GM21367 (cell line): ENCODE results near the gene SDE2.
"Not testable (repeated sequence)": the region's sequence is repeated elsewhere in the genome, so short reads cannot be mapped to it uniquely, and the experiment has no call there.

ENCODE experiments used
- ATAC-seq: cut with Tn5 transposase; IDR thresholded peaks from one replicate; pipeline ENCODE4 v1.9.1; 2021; ENCODE audit not compliant: unreplicated experiment

The SDE2 gene

GRCh38 chr1:225979421-225979820 is 19.7 kb downstream of the SDE2 start:
- no peak for ATAC-seq

- peak; percentile 84 for ATAC-seq
Measured at GRCh38 chr1:225977937-225978748, 21.0 kb downstream of the SDE2 start.

- not testable (repeated sequence) for ATAC-seq
Measured at GRCh38 chr1:225975146-225975545, 24.0 kb downstream of the SDE2 start.

GRCh38 chr1:225974454-225974853 is 24.7 kb downstream of the SDE2 start:
- no peak for ATAC-seq

- ATAC-seq, result no peak
Measured at GRCh38 chr1:225973158-225973557, 26.0 kb downstream of the SDE2 start.

- no peak for ATAC-seq
Measured at GRCh38 chr1:225972344-225973152, 26.6 kb downstream of the SDE2 start.

- not testable (repeated sequence) for ATAC-seq
Measured at GRCh38 chr1:225970592-225971157, 28.5 kb downstream of the SDE2 start.

- ATAC-seq, result not testable (repeated sequence)
Measured at GRCh38 chr1:225969751-225970150, 29.4 kb downstream of the SDE2 start.

GRCh38 chr1:225965231-225965630 is 33.9 kb downstream of the SDE2 start:
- ATAC-seq, result no peak

GRCh38 chr1:225963735-225964530 is 35.2 kb downstream of the SDE2 start:
- ATAC-seq, result no peak

- peak; percentile 74 for ATAC-seq
Measured at GRCh38 chr1:225962440-225962975, 36.6 kb downstream of the SDE2 start.

- no peak for ATAC-seq
Measured at GRCh38 chr1:225961659-225962439, 37.3 kb downstream of the SDE2 start.

GRCh38 chr1:225958041-225958440 is 41.1 kb downstream of the SDE2 start:
- no peak for ATAC-seq

- no peak for ATAC-seq
Measured at GRCh38 chr1:225954753-225955152, 44.4 kb downstream of the SDE2 start.

GRCh38 chr1:225953315-225953714 is 45.8 kb downstream of the SDE2 start:
- ATAC-seq, result no peak

- no peak for ATAC-seq
Measured at GRCh38 chr1:225950905-225951497, 48.1 kb downstream of the SDE2 start.

GRCh38 chr1:225949041-225949440 is 50.1 kb downstream of the SDE2 start:
- ATAC-seq, result no peak

- ATAC-seq, result no peak
Measured at GRCh38 chr1:225946803-225947202, 52.3 kb downstream of the SDE2 start.

GRCh38 chr1:225946082-225946620 is 53.0 kb downstream of the SDE2 start:
- no peak for ATAC-seq
